Measurements from ENCODE around the gene SUSD3.

DNA sequence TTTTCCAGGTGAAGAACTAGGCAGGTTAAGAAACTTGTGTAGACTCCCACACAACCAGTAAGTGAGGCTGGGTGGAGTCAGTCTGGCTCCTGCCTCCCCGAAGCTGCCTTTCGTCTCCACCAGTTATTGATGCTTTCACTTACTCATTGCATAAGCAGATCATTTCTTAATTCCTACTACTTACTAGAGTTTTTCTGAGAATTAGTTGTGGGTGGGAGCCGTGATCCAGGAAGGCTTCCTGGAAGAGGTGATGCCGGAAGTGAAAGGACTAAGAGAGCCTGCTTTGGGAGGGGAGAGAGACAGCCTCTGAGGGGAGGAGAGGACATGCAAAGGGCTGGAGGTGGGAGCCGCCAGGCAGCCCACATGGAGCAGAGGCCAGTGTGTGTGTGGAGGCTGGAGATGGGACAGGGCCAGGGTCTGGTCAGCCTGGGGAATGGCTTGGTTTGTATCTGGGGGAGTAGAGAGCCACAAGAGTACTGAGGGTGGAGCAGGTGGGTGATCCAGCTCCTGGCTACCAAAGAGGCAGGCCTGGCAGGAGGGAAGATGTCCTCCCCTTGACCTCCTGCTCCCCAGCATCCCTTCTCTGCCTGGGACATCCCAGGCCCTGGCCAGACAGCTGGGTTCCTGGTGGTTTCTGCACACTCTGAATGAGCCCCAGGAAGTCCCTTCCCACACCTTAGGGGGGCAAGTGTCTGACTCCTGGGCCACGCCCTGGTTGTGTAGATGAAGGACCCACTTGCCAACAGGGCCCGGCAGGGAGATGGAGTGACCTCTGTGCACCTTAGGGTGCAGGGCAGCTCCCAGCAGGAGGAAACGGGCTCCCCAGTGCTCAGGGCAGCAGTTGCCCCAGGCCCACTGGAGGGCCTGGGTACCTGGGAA lies 25.3 kb downstream of the SUSD3 start:
- no peak for TF ChIP-seq POLR2A (IDR thresholded peaks at IDR 0.05; ENCODE audit: low read depth, low read length)
- TF ChIP-seq, protein P1, sequence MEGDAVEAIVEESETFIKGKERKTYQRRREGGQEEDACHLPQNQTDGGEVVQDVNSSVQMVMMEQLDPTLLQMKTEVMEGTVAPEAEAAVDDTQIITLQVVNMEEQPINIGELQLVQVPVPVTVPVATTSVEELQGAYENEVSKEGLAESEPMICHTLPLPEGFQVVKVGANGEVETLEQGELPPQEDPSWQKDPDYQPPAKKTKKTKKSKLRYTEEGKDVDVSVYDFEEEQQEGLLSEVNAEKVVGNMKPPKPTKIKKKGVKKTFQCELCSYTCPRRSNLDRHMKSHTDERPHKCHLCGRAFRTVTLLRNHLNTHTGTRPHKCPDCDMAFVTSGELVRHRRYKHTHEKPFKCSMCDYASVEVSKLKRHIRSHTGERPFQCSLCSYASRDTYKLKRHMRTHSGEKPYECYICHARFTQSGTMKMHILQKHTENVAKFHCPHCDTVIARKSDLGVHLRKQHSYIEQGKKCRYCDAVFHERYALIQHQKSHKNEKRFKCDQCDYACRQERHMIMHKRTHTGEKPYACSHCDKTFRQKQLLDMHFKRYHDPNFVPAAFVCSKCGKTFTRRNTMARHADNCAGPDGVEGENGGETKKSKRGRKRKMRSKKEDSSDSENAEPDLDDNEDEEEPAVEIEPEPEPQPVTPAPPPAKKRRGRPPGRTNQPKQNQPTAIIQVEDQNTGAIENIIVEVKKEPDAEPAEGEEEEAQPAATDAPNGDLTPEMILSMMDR (conservative IDR thresholded peaks at IDR 0.05; ENCODE audit: low read depth, low read length): no peak
